HEK293T (cell line): ENCODE data around the gene EPB41L4B.

ENCODE experiments used
- BHLHE40 ChIP-seq: fragments of 450-650 bp; IDR thresholded peaks from 2 replicates; pipeline ENCODE4 v1.6.1; 2016; ENCODE audit warnings: mild to moderate bottlenecking, moderate library complexity, borderline replicate concordance
- CTBP1 ChIP-seq: fragments of 450-650 bp; IDR thresholded peaks from 2 replicates; pipeline ENCODE4 v1.6.1; 2016; ENCODE audit warnings: borderline replicate concordance
- ELF4 ChIP-seq: fragments of 450-650 bp; IDR thresholded peaks from 2 replicates; pipeline ENCODE4 v1.6.1; 2017; ENCODE audit warnings: antibody characterized with exemption
- FOXA1 ChIP-seq: fragments of 450-650 bp; IDR thresholded peaks from 2 replicates; pipeline ENCODE4 v1.6.1; 2016; ENCODE audit warnings: mild to moderate bottlenecking
- FOXK2 ChIP-seq: fragments of 450-650 bp; IDR thresholded peaks from 2 replicates; pipeline ENCODE4 v1.6.1; 2016; ENCODE audit warnings: mild to moderate bottlenecking
- FOXM1 ChIP-seq: fragments of 450-650 bp; IDR thresholded peaks from 2 replicates; pipeline ENCODE4 v1.6.1; 2017; ENCODE audit warnings: mild to moderate bottlenecking, borderline replicate concordance
- HDGF ChIP-seq: fragments of 450-650 bp; IDR thresholded peaks from 2 replicates; pipeline ENCODE4 v1.6.1; 2017; ENCODE audit warnings: antibody characterized with exemption, borderline replicate concordance
- LEF1 ChIP-seq: fragments of 450-650 bp; IDR thresholded peaks from 2 replicates; pipeline ENCODE4 v1.6.1; 2017; ENCODE audit warnings: mild to moderate bottlenecking, borderline replicate concordance
- NFRKB ChIP-seq: fragments of 450-650 bp; IDR thresholded peaks from 2 replicates; pipeline ENCODE4 v1.6.1; 2016; ENCODE audit warnings: mild to moderate bottlenecking, moderate library complexity
- PKNOX1 ChIP-seq: fragments of 450-650 bp; IDR thresholded peaks from 2 replicates; pipeline ENCODE4 v1.6.1; 2016
- SP1 ChIP-seq: fragments of 450-650 bp; IDR thresholded peaks from 2 replicates; pipeline ENCODE4 v1.6.1; 2017
- SUZ12 ChIP-seq: fragments of 450-650 bp; IDR thresholded peaks from 2 replicates; pipeline ENCODE4 v1.6.1; 2016; ENCODE audit warnings: mild to moderate bottlenecking
- TARDBP ChIP-seq: fragments of 450-650 bp; IDR thresholded peaks from 2 replicates; pipeline ENCODE4 v1.6.1; 2016
- ZNF384 ChIP-seq: fragments of 450-650 bp; IDR thresholded peaks from 2 replicates; pipeline ENCODE4 v1.6.1; 2016

- TF ChIP-seq FOXA1 = no peak
- TF ChIP-seq FOXM1 = no peak
- no peak for TF ChIP-seq LEF1
- no peak for TF ChIP-seq ELF4
- no peak for TF ChIP-seq TARDBP
- no peak for TF ChIP-seq BHLHE40
- no peak for TF ChIP-seq HDGF
- TF ChIP-seq NFRKB = no peak
- no peak for TF ChIP-seq ZNF384
- no peak for TF ChIP-seq PKNOX1
- TF ChIP-seq SP1 = no peak
- TF ChIP-seq SUZ12 = no peak
- no peak for TF ChIP-seq FOXK2
- TF ChIP-seq CTBP1 = no peak
Measured at GRCh38 chr9:109205526-109205925, 115.3 kb downstream of the EPB41L4B start.
